NT2/D1 (cell line): ENCODE results near the gene ALOX5.
"Not testable (repeated sequence)": the region's sequence is repeated elsewhere in the genome, so short reads cannot be mapped to it uniquely, and the experiment has no call there.

Experiments used
- DNase-seq: peaks from one replicate; pipeline ENCODE4 v3.0.0-alpha.2; 2011; ENCODE audit warnings: low read depth, low spot score
- H3K27me3 ChIP-seq: 2 replicates; pipeline ENCODE4 v1.6.0; 2011; ENCODE audit warnings: mild to moderate bottlenecking; ENCODE audit not compliant: insufficient read length, insufficient read depth
- H3K36me3 ChIP-seq: 2 replicates; pipeline ENCODE4 v1.6.1; 2011; ENCODE audit warnings: mild to moderate bottlenecking, low read length, mixed read lengths; ENCODE audit not compliant: insufficient read depth, insufficient read length
- H3K4me1 ChIP-seq: 2 replicates; pipeline ENCODE4 v1.5.1; 2011; ENCODE audit not compliant: insufficient read depth, insufficient read length
- H3K4me3 ChIP-seq: 2 replicates; pipeline ENCODE4 v1.5.1; 2011; ENCODE audit warnings: low read depth; ENCODE audit not compliant: insufficient read length
- H3K9ac ChIP-seq: 2 replicates; pipeline ENCODE4 v1.6.0; 2011; ENCODE audit warnings: low read depth; ENCODE audit not compliant: insufficient read length
- H3K9me3 ChIP-seq: 2 replicates; pipeline ENCODE4 v1.5.1; 2011; ENCODE audit warnings: mild to moderate bottlenecking, low read length; ENCODE audit not compliant: insufficient read depth
- SUZ12 ChIP-seq: IDR thresholded peaks from 2 replicates; pipeline ENCODE4 v1.6.1; 2011; ENCODE audit not compliant: insufficient read length, insufficient read depth; ENCODE audit errors: extremely low read depth
- YY1 ChIP-seq: IDR thresholded peaks from 2 replicates; pipeline ENCODE4 v1.6.1; 2011; ENCODE audit not compliant: insufficient read length, insufficient read depth
- ZNF274 ChIP-seq: IDR thresholded peaks from 2 replicates; pipeline ENCODE4 v1.6.1; 2011; ENCODE audit warnings: mild to moderate bottlenecking, low read depth, low read length

The ALOX5 gene

DNA sequence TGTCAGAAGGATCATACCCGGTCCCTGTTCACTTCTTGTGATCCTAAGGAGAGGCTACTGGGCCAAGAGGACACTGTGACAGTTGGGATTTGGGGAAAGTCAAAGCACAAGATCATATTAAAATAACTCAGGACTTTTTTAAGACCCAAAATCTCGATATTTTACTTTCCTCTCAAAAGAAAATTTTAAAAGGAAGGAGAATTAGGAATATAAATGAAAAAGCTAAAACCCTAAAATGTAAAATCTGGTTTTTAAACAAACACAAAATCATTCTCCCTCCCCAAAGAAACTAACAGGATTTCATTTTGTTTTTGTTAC, 36.4 kb downstream of the ALOX5 start:
- TF ChIP-seq YY1 (no peak), SUZ12 (no peak), ZNF274 (no peak)
- no peak overlapping the region for H3K9ac ChIP-seq
- H3K36me3 ChIP-seq: no peaks in the 10 kb centered on the region
- H3K27me3 ChIP-seq: no peaks in the 10 kb centered on the region
- H3K4me3 ChIP-seq: no peak overlapping the region
- H3K4me1 ChIP-seq: peaks cover 2% of the 10 kb centered on the region
- DNase-seq: no peak
- H3K9me3 ChIP-seq: no peaks in the 10 kb centered on the region; the same call in 1 of the 2 replicates

DNA sequence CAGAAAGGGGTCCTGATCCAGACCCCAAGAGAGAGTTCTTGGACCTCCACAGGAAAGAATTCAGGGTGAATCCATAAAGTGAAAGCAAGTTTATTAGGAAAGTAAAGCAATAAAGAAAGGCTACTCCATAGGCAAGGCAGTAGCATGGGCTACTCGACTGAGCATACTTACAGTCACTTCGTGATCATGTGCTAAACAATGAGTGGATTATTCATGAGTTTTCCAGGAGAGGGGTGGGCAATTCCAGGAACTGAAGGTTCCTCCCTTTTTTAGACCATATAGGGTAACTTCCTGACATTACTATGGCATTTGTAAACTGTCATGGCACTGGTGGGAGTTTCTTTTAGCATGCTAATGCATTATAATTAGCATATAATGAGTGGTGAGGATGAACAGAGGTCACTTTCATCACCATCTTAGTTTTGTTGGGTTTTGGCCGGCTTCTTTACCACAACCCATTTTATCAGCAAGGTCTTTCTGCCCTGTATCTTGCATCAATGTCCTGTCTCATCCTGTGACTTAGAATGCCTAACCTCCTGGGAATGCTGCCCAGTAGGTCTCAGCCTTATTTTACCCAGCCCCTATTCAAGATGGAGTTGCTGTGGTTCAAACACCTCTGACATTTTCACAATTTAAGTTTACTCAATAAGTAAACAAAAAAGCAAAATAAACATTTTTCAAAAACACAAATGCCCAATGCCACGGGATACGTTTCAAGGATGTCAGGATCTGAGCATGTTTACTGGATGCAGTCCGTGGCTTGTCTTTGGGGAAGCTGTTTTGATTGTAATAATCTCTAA, 37.0 kb downstream of the ALOX5 start:
- Histone ChIP-seq H3K27me3 (no peaks in the 10 kb centered on the region), H3K9ac (no peak overlapping the region), H3K4me1 (peaks cover 2% of the 10 kb centered on the region), H3K36me3 (no peaks in the 10 kb centered on the region), H3K4me3 (no peak overlapping the region), H3K9me3 (no peaks in the 10 kb centered on the region; the same call in 1 of the 2 replicates)
- no peak for DNase-seq
- TF ChIP-seq ZNF274 (no peak), YY1 (no peak), SUZ12 (no peak)

DNA sequence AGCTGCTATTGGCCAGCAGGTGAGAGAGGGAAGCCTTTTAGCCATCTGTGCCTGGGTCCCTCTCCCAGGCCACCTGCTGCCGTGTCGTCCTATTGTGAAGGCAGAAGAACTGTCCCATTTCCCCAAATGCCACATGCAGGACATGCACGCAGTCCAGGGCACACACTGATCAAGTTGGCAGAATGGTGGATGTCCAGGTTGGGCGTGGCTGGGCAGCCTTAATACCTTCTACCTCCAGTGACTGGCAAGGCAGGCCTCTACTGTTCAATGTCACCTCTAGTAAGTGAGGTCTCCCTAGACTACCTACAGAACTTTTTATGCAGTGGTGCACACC, 37.6 kb downstream of the ALOX5 start:
- no peak for DNase-seq
- H3K9me3 ChIP-seq: no peaks in the 10 kb centered on the region; the same call in 1 of the 2 replicates
- no peaks in the 10 kb centered on the region for H3K36me3 ChIP-seq
- peaks cover 2% of the 10 kb centered on the region for H3K4me1 ChIP-seq
- TF ChIP-seq ZNF274 (no peak), SUZ12 (no peak), YY1 (no peak)
- no peak overlapping the region for H3K9ac ChIP-seq
- no peak overlapping the region for H3K4me3 ChIP-seq
- H3K27me3 ChIP-seq: no peaks in the 10 kb centered on the region

DNA sequence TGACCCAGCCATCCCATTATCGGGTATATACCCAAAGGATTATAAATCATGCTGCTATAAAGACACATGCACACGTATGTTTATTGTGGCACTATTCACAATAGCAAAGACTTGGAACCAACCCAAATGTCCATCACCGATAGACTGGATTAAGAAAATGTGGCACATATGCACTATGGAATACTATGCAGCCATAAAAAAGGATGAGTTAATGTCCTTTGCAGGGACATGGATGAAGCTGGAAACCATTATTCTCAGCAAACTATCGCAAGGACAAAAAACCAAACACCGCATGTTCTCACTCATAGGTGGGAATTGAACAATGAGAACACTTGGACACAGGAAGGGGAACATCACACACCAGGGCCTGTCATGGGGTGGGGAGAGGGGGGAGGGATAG, 41.0 kb downstream of the ALOX5 start:
- H3K4me1 ChIP-seq, H3K27me3 ChIP-seq, H3K36me3 ChIP-seq, DNase-seq, H3K9ac ChIP-seq, H3K4me3 ChIP-seq, H3K9me3 ChIP-seq: not testable (repeated sequence)

DNA sequence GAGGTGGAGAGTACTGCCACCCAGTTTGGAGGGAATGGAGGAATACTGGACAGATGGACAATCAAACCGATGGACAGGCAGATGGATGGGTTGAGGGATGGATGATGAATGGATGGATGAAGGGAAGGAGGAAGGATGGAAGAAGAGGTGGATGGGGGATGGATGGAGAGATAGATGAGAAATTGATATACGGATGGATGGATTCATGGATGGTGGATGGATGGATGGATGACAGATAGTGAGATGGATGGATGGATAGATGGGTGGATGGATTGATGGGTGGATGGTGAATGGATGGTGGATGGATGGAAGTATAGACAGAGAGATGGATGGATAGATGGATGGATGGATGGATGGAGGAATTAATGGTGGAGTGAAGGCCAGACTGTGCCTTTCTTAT, 42.6 kb downstream of the ALOX5 start:
- TF ChIP-seq ZNF274: no peak
- TF ChIP-seq SUZ12: no peak
- TF ChIP-seq YY1: no peak
- no peak overlapping the region for H3K4me3 ChIP-seq
- H3K4me1 ChIP-seq: peaks cover 2% of the 10 kb centered on the region
- H3K36me3 ChIP-seq: no peaks in the 10 kb centered on the region
- no peaks in the 10 kb centered on the region for H3K9me3 ChIP-seq
- DNase-seq: no peak
- H3K27me3 ChIP-seq: no peaks in the 10 kb centered on the region
- no peak overlapping the region for H3K9ac ChIP-seq

DNA sequence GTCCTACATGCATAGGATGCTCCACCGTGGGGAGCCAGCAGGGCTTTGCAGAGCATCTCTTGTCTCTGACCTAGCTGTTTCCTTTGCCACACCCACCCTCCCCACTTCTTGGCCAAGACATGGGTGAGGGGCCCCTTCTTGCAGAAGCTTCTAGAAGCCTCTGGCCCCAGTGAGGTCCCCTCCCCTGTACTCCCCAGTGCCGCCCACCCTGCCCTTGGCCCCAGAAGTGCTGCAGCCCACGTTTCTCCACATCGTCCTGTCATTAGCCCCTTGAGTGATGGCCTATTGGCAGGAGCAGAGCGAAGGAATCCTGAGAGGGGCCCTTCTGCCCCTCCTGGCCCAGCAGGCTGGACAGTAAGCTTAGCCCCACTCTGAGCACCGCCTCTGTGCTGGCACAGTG, 43.7 kb downstream of the ALOX5 start:
- DNase-seq: no peak
- no peaks in the 10 kb centered on the region for H3K36me3 ChIP-seq
- TF ChIP-seq ZNF274 (no peak), SUZ12 (no peak), YY1 (no peak)
- H3K4me1 ChIP-seq: peaks cover 2% of the 10 kb centered on the region
- H3K9me3 ChIP-seq: no peaks in the 10 kb centered on the region
- no peak overlapping the region for H3K9ac ChIP-seq
- H3K4me3 ChIP-seq: no peak overlapping the region
- H3K27me3 ChIP-seq: no peaks in the 10 kb centered on the region

DNA sequence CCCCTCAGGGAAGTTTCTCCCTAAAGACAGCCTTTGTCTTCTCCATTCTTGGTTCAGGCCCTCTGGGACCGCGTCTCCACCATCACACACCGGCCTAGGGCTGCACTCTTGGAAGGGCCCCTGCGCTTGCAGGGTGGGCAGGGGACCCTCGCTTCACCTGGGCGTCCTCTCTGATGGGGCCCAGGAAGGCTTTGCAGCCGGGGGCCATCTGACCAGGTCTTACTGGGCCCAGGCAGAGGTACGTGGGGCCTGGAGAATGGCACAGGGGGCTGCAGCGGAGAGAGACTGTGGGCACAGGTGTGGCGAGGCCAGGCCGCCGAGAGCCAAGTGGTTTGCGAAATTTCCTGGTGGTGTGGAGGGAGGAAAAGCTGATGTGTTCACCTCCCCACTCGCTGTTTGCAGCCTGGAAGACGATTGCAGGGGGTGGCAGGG, 44.4 kb downstream of the ALOX5 start:
- H3K4me1 ChIP-seq: peaks cover 2% of the 10 kb centered on the region
- no peaks in the 10 kb centered on the region for H3K9me3 ChIP-seq
- H3K9ac ChIP-seq: peak overlapping the region; percentile 80
- no peak for TF ChIP-seq ZNF274
- no peak for TF ChIP-seq SUZ12
- no peaks in the 10 kb centered on the region for H3K27me3 ChIP-seq
- peak overlapping the region; percentile 74 for H3K4me3 ChIP-seq
- DNase-seq: no peak
- no peaks in the 10 kb centered on the region for H3K36me3 ChIP-seq
